GM19099 (cell line): ENCODE data around the gene GALNT10.

Experiments used
- POLR2A ChIP-seq: IDR thresholded peaks from 3 replicates; pipeline ENCODE4 v1.6.1; 2011; ENCODE audit warnings: low read depth; ENCODE audit not compliant: insufficient read length; ENCODE audit errors: extremely low read depth

Gene GALNT10

DNA sequence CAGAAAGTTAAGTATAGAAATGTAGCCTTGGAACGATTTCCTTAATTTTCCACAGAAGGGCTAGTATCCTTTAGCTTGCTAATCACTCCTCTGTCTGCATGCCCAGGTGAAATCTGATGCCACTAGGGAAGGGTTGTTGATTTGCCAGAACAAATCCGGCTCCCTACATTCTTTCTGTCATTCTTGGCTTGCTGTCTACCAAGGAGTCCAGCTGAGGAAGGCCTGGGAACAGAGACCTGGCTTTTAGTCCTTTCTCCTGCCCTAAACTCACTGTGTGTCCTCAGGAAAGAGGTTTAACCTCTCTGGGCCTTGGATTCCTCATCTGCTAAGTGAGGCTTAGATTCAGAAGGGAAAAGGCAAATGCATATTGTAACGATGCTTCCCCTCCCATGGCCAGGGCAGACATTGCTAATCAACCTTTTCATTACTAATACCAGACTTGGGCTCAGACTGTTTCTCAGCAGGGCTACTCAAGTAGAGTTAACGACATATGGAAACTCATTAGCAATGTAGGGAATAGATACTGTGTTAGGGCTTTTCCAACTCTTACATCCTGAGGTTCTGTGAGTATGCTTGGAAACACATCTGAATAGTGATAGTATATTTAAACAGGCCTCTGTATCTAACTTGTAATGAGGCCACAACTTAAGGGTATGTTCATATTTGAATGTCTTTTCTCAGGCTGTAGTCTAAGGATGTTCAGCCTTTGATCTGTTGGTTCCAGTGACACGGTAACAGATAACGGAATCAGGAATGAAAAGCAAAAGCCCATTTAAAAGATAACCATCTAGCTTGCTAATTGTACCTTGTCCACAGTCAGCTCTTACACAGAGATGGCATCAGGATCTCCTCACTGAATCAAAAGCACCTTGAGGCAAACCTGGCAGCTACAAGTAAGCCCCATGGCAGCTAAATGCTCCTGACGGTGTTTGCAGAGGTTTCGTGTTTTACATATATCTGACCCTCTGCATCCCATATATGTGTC is 4.1 kb downstream of the GALNT10 start:
- TF ChIP-seq POLR2A: no peak

- TF ChIP-seq POLR2A: no peak
Measured at GRCh38 chr5:154196281-154196680, 5.7 kb downstream of the GALNT10 start.

DNA sequence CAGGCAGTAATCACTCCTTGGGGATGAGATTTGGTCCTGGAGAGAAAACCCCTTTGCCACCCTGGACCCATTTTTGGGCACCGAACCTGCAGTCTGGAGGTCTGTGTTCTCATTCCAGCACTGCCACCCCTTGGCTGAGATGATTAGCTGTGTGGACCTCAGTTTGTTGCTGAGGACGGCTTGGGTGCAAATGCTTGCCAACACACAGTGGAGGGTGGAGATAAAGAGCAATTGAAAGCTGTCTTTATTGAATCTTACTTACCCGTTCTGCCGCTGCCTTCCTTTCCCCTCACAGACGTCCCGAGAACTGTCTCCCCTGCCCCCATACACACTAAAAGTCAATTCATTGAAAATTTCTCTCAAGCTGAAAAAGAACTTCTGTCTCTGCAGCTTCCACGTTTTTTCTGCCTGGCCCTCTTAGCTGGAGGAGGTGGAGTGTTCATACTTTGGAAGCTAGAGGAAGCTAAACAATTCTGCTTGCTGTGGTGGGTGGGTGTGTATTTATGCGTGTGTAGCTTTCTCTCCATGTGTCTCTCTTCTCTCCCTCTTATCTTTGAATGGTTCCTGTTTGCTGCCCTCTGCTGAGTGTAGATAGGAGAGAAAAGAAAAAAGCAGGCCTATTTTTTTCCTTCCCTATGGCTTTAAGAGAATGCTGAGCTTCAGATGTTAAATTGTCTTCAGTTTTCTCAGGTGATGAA is 6.6 kb downstream of the GALNT10 start:
- TF ChIP-seq POLR2A: no peak

GRCh38 chr5:154197801-154198491 is 7.4 kb downstream of the GALNT10 start:
- TF ChIP-seq POLR2A: no peak

- TF ChIP-seq POLR2A: no peak
Measured at GRCh38 chr5:154198611-154199230, 8.2 kb downstream of the GALNT10 start.

DNA sequence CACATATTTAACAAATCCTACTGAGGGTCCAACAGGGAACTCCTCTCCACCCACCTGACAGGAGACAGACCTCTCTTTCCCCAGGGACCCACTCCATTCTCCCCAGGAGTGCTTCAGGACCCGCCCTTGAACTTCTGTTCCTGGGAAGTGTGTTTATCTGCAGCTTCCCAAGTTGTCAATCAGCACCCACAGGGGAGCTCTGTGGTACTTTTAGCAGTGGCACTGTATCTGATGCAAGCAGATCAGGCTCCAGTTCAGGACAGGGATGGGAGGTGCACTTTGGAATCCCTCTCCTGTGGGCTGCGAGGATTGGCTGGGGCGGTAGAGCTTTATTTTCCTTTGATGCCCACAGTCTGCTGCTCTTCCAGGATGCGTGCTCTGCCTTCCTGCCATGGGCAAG is 8.7 kb downstream of the GALNT10 start:
- no peak for TF ChIP-seq POLR2A

GRCh38 chr5:154199671-154200220 is 9.2 kb downstream of the GALNT10 start:
- TF ChIP-seq POLR2A: no peak

DNA sequence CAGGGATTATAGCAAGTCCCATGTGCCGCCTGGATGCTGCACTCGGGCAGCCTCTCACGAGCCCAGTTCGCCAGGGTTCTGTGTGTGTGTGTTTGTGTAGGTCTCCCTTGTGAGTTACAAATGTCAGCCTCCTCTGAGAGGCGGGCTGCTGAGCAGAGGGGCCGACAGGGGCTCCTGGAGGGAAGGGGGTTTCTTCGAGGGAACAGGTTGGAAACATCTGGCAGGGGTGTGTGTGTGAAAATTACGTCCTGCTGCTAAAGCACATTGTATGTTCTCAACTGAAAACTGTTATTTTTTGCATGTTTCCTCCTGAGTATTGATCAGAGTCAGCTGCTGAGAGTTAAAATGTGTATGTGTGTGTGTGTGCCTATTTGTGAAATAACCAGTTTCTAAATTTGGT is 9.7 kb downstream of the GALNT10 start:
- no peak for TF ChIP-seq POLR2A

- no peak for TF ChIP-seq POLR2A
Measured at GRCh38 chr5:154201108-154201769, 10.7 kb downstream of the GALNT10 start.

DNA sequence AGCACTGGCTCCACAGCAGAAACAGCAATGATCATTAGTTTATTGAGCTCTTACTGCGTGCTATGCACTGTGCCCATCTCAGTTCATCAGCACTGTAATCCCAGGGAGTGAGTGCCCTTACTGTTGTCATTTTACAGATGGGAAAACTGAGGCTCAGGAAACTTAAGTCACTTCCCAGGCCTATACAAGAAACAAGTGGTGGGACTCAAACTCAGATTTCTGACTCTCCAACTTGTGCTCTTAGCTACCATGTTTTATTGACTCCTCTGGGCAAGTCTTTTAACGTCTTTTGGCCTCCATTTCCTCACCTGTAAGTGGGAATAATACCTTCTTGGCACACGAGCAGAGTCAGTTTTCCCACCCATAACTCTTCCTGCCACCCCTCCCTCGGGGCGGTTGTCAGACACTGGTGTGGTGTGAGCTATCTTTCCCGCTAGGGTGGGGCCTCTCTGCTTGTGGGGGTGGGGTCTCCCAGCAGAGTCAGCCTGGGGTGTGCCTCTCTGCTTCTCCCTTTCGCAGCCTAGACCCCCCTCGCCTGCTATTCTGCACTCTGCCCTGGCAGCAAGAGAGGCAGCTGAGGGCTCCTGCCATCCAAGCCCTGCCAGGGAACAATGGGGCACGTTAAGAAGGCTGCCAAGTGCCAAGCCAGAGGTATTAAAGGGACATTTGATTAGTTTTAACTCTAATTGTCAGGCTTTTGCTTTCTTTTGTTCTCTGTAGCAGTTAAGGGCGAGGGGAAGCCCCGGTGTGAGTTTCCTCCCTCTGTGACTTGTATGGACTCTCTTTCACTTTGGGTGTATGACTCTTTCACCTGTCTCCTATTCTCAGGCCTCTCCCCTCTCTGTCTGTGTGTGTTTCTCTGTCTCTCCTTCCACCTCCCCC is 12.1 kb downstream of the GALNT10 start:
- no peak for TF ChIP-seq POLR2A

DNA sequence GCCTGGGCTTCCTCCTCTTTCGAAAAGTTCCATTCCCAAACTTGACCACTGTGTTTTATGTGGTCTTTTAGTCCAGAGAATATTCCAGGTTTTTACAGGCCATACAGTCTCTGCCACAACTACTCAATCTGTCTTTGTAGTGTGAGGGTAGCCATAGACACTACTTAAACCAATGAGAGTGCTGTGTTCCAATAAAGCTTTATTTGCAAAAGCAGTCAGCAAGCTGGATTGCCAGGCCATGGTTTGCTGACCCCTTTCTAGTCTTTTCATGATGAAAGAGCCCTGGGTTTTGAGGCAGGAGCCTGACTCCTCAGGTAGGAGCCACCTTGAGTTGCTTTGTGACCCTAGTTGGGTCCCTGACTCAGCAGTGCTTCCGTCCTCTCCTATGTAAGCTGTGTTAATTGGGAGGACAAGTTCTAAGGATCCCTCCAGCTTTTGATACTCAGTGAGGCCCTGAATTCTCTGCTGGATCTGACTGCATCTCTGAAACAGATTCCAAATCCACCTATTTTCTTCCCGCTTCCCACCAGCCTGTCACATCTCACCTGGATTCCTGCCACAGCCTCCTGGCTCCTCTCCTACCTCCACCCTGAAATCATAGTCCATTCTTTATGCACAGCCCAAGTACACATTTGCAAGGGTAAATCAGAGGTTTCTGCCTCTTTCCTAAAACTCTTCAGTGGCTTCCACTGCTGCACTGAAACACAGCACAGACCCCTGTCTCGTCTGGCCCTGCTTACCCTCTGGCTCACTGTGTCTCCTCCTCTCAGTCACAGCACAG is 13.5 kb downstream of the GALNT10 start:
- no peak for TF ChIP-seq POLR2A

GRCh38 chr5:154205441-154206117 is 15.0 kb downstream of the GALNT10 start:
- no peak for TF ChIP-seq POLR2A
